GM12878 (cell line): Measurements from ENCODE around the gene CDHR4. TPM values are rescaled to one million over a fixed set of nuclear protein-coding genes. Genes with fewer than 3 reads are reported as not detected.

ENCODE experiments used
- ATAC-seq: fragments of 200-7000 bp; cut with Tn5 transposase; 3 replicates; pipeline ENCODE4 v1.9.1; 2020; ENCODE audit warnings: mild to moderate bottlenecking, moderate library complexity
- BruUV-seq: library from RNA; stranded (reverse); fragments of 400-500 nt; replicated peaks from 2 replicates; lab custom pipeline; 2021; lab: Mats Ljungman, UMichigan
- CTCF ChIA-PET: fragments of 300-600 bp; sonication (Branson Sonifier 250); formaldehyde crosslinking; extraction: SDS; loops from one replicate; lab custom pipeline; 2021; ENCODE audit warnings: inconsistent platforms; lab: Yijun Ruan, JAX
- POLR2A ChIA-PET: fragments of 350-600 bp; formaldehyde crosslinking; extraction: SDS; loops from one replicate; lab custom pipeline; 2021; ENCODE audit warnings: inconsistent platforms; lab: Charles Lee
- RAD21 ChIA-PET: fragments of 300-600 bp; sonication (Branson Sonifier 250); formaldehyde crosslinking; loops from one replicate; lab custom pipeline; 2023; ENCODE audit warnings: antibody characterized with exemption; ENCODE audit not compliant: unreplicated experiment; lab: Charles Lee
- SMC1A ChIA-PET: fragments of 300-600 bp; sonication (Branson Sonifier 250); formaldehyde crosslinking; loops from one replicate; lab custom pipeline; 2023; ENCODE audit not compliant: unreplicated experiment, uncharacterized antibody; lab: Charles Lee
- DNase-seq: peaks from one replicate; pipeline ENCODE4 v3.0.0-alpha.2; 2011; ENCODE audit warnings: low read depth, low spot score
- FAIRE-seq: peaks from 3 replicates; lab custom pipeline; 2011; peaks lifted over from hg19 to GRCh38; lab: Jason Lieb, UNC
- H2AFZ ChIP-seq: 2 replicates; pipeline ENCODE4 v1.6.0; 2011; ENCODE audit warnings: low read depth, low read length, control low read depth; ENCODE audit not compliant: control insufficient read depth
- H3K27ac ChIP-seq: 2 replicates; pipeline ENCODE4 v1.5.1; 2011; ENCODE audit warnings: control low read depth; ENCODE audit not compliant: control insufficient read depth, insufficient read depth
- H3K27me3 ChIP-seq, 2 experiments: replicated peaks in 1 of 2; 2 replicates each; pipeline versions ENCODE4 v1.6.0 to v1.6.1; 2011; ENCODE audit warnings: low read length in 1 of 2; ENCODE audit not compliant: control insufficient read depth in 2 of 2, insufficient read depth in 2 of 2
- H3K36me3 ChIP-seq, 2 experiments: 2 replicates each; pipeline ENCODE4 v1.5.1; 2011; ENCODE audit warnings: low read length in 1 of 2; ENCODE audit not compliant: control insufficient read depth in 2 of 2, insufficient read depth in 2 of 2
- H3K4me1 ChIP-seq: 2 replicates; pipeline ENCODE4 v1.6.1; 2011; ENCODE audit warnings: mild to moderate bottlenecking, low read length, moderate library complexity, mixed read lengths; ENCODE audit not compliant: control insufficient read depth, insufficient read depth
- H3K4me2 ChIP-seq: 2 replicates; pipeline ENCODE4 v1.6.0; 2011; ENCODE audit warnings: control low read depth; ENCODE audit not compliant: control insufficient read depth, insufficient read depth
- H3K4me3 ChIP-seq: fragments of 200-600 bp; sonication (generic); 2 replicates; pipeline ENCODE4 v1.5.1; 2016
- H3K79me2 ChIP-seq: 2 replicates; pipeline ENCODE4 v1.6.0; 2011; ENCODE audit warnings: low read length; ENCODE audit not compliant: control insufficient read depth, insufficient read depth
- H3K9ac ChIP-seq: 2 replicates; pipeline ENCODE4 v1.8.0; 2011; ENCODE audit warnings: low read length, control low read depth, mixed read lengths; ENCODE audit not compliant: control insufficient read depth, insufficient read depth
- H3K9me3 ChIP-seq: replicated peaks from 3 replicates; pipeline ENCODE4 v1.5.1; 2011; ENCODE audit warnings: mild to moderate bottlenecking, low read length; ENCODE audit not compliant: control insufficient read depth, insufficient read depth
- H4K20me1 ChIP-seq: 2 replicates; pipeline ENCODE4 v1.6.0; 2011; ENCODE audit not compliant: control insufficient read depth, insufficient read depth
- ATF3 ChIP-seq: IDR thresholded peaks from 2 replicates; pipeline ENCODE4 v1.6.1; 2011; ENCODE audit warnings: low read depth, mild to moderate bottlenecking, low read length, moderate library complexity, borderline replicate concordance; ENCODE audit errors: extremely low read depth
- BCLAF1 ChIP-seq: fragments of 450-650 bp; IDR thresholded peaks from 2 replicates; pipeline ENCODE4 v1.6.1; 2017; ENCODE audit warnings: antibody characterized with exemption, mild to moderate bottlenecking, moderate library complexity
- CBX3 ChIP-seq: fragments of 200-600 bp; sonication (generic); IDR thresholded peaks from 2 replicates; pipeline ENCODE4 v1.6.1; 2016; ENCODE audit warnings: low read depth, borderline replicate concordance
- CHD1 ChIP-seq: IDR thresholded peaks from 2 replicates; pipeline ENCODE4 v1.6.1; 2012; ENCODE audit warnings: low read depth, low read length, improper control_type of control experiment
- CHD2 ChIP-seq: IDR thresholded peaks from 2 replicates; pipeline ENCODE4 v1.6.1; 2011; ENCODE audit warnings: low read depth, low read length, improper control_type of control experiment, borderline replicate concordance
- EED ChIP-seq: sonication (generic); IDR thresholded peaks from 2 replicates; pipeline ENCODE4 v1.6.1; 2016; ENCODE audit warnings: antibody characterized with exemption, low read depth
- NFYA ChIP-seq: IDR thresholded peaks from 2 replicates; pipeline ENCODE4 v1.6.1; 2011; ENCODE audit warnings: low read depth, mild to moderate bottlenecking, low read length, improper control_type of control experiment, borderline replicate concordance
- SMC3 ChIP-seq: IDR thresholded peaks from 2 replicates; pipeline ENCODE4 v1.6.1; 2011; ENCODE audit warnings: low read length, improper control_type of control experiment, borderline replicate concordance
- TAF1 ChIP-seq: IDR thresholded peaks from 2 replicates; pipeline ENCODE4 v1.6.1; 2011; ENCODE audit warnings: mild to moderate bottlenecking, low read depth, low read length, borderline replicate concordance
- TCF12 ChIP-seq: IDR thresholded peaks from 2 replicates; pipeline ENCODE4 v1.6.1; 2011; ENCODE audit warnings: low read depth, mild to moderate bottlenecking, low read length
- WGBS: methylation state at CpG from one replicate; pipeline ENCODE4 v1.1.6; 2016; ENCODE audit warnings: low lambda C conversion rate; ENCODE audit not compliant: insufficient replicate concordance, insufficient coverage; ENCODE audit errors: missing lambda C conversion rate; 5-methylcytosine and 5-hydroxymethylcytosine counted together
- in situ Hi-C: fragments of 300-500 bp; cut with MboI; formaldehyde crosslinking; loops from 9 replicates; pipeline ENCODE4 v1.14.3; 2018; ENCODE audit warnings: mixed read lengths
- intact Hi-C: fragments of 100-400 bp; cut with micrococcal nuclease; formaldehyde crosslinking; loops from one replicate; pipeline ENCODE4 v1.14.2; 2022; ENCODE audit not compliant: unreplicated experiment
- polyA plus RNA-seq, 11 experiments: library from polyadenylated mRNA; depleted of rRNA in 4 of 11; unstranded in 6 of 11; stranded (reverse) in 5 of 11; fragments of >200 nt; fragmentation: Nextera tagmentation in 4 of 11; fragmentation: Illumina TruSeq in 1 of 11; extraction: Ambion mirVana in 4 of 11; extraction: Trizol in 1 of 11; gene quantifications; 1 replicate in 1 of 11; 2 replicates in 10 of 11; pipeline versions ENCODE4 v1.2.1 to v1.2.3, GENCODE V29; 2011 to 2016; ENCODE audit warnings: inconsistent platforms in 2 of 11, missing spikeins in 2 of 11, low read depth in 1 of 11
- total RNA-seq, 4 experiments: library from RNA; depleted of rRNA in 3 of 4; stranded (reverse); fragments of >200 nt in 3 of 4; fragmentation: Illumina TruSeq in 1 of 4; extraction: Trizol in 1 of 4; gene quantifications; 2 replicates each; pipeline versions ENCODE4 v1.2.1 to v1.2.3, GENCODE V29; 2013 to 2021

The CDHR4 gene
- total and polyA plus RNA-seq, 10 of the 15 experiments (the other 5 are each of a cell fraction or from before 2014, with no cell fraction given): not detected

GRCh38 chr3:49787536-49787935 lies 12.1 kb downstream of the CDHR4 start:
- ATAC-seq: no peak
- in situ Hi-C loops: no loop called here
- BruUV-seq: no TSS peak
- Histone ChIP-seq H3K79me2 (peaks cover 22% of the 10 kb centered on the region), H3K4me3 (no peak overlapping the region), H2AFZ (no peak overlapping the region; the same call in 1 of the 2 replicates), H3K4me2 (no peak overlapping the region), H3K4me1 (peaks cover 9% of the 10 kb centered on the region), H3K9ac (no peak overlapping the region), H3K9me3 (no peaks in the 10 kb centered on the region), H3K27ac (no peak overlapping the region), H4K20me1 (no peaks in the 10 kb centered on the region), H3K36me3 (no peaks in the 10 kb centered on the region), H3K27me3 (no peaks in the 10 kb centered on the region)
- CTCF ChIA-PET: interaction anchor here (0.6 to 2.0 kb wide), 7 partner anchors 8 to 142 kb away, joined by 3 to 9 read pairs (median 4); partner anchors contain the start of genes MON1A and UBA7
- 74% methylated on average over 5 of the region's 5 CpGs for WGBS
- FAIRE-seq: no peak
- TF ChIP-seq NFYA: no peak
- no peak for TF ChIP-seq SMC3
- no peak for TF ChIP-seq EED
- no peak for TF ChIP-seq CBX3
- TF ChIP-seq TCF12: no peak
- TF ChIP-seq BCLAF1: no peak
- no peak for TF ChIP-seq TAF1
- no peak for TF ChIP-seq CHD2
- no peak for TF ChIP-seq ATF3
- no peak for TF ChIP-seq CHD1
- SMC1A ChIA-PET: interaction anchor here (1.2 kb wide), 1 partner anchor 118 kb away, joined by 3 read pairs; no protein-coding TSS in a partner anchor
- intact Hi-C loops: loop anchor here (5.0 kb wide), 1 partner anchor 65 kb away; the partner anchor contains the start of gene GMPPB
- POLR2A ChIA-PET: interaction anchor here (1.0 to 3.0 kb wide), 5 partner anchors 16 to 114 kb away, joined by 3 to 15 read pairs (median 3); partner anchors contain the start of genes INKA1, TRAIP and UBA7
- RAD21 ChIA-PET: interaction anchor here (0.5 to 2.5 kb wide), 4 partner anchors 16 to 962 kb away, joined by 3 to 14 read pairs (median 4); partner anchors contain the start of gene INKA1
- DNase-seq: no peak
